B cell (primary cell): ENCODE measurements around the gene TAS2R38.

ENCODE experiments used
- EZH2 ChIP-seq: IDR thresholded peaks from 2 replicates; pipeline ENCODE4 v1.6.1; 2012; ENCODE audit warnings: borderline replicate concordance, low read depth, mild to moderate bottlenecking, moderate library complexity, low read length; ENCODE audit not compliant: insufficient read depth, poor library complexity, severe bottlenecking
- TF ChIP-seq, protein P1 (sequence below): fragments of 200-600 bp; IDR thresholded peaks from one replicate; pipeline ENCODE4 v1.8.0; 2022; ENCODE audit warnings: antibody characterized with exemption, mild to moderate bottlenecking

DNA sequence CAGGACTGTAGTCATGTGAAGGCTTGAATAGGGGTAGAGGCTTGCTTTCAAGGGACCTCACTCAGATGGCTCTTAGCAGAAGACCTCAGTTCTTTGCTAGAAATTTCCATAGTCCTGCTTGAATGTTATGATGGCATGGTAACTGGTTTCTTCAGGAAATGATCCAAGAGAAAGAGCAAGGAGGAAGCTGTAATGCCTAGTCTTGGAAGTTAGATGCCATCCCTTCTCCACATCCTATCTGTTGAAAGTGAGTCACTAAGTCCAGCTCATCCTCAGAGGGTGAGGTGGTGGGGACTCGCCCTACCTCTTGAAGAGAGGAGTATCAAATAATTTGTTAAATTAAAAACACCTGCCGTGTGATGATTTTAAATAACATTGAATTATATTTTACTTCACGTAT is 26.7 kb upstream of the TAS2R38 start:
- TF ChIP-seq, protein P1, sequence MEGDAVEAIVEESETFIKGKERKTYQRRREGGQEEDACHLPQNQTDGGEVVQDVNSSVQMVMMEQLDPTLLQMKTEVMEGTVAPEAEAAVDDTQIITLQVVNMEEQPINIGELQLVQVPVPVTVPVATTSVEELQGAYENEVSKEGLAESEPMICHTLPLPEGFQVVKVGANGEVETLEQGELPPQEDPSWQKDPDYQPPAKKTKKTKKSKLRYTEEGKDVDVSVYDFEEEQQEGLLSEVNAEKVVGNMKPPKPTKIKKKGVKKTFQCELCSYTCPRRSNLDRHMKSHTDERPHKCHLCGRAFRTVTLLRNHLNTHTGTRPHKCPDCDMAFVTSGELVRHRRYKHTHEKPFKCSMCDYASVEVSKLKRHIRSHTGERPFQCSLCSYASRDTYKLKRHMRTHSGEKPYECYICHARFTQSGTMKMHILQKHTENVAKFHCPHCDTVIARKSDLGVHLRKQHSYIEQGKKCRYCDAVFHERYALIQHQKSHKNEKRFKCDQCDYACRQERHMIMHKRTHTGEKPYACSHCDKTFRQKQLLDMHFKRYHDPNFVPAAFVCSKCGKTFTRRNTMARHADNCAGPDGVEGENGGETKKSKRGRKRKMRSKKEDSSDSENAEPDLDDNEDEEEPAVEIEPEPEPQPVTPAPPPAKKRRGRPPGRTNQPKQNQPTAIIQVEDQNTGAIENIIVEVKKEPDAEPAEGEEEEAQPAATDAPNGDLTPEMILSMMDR = no peak
- no peak for TF ChIP-seq EZH2
